Chondrocyte (in vitro differentiated cells): Measurements from ENCODE around the gene MSANTD1. TPM values are rescaled to one million over a fixed set of nuclear protein-coding genes. Genes with fewer than 3 reads are reported as not detected.

Experiments
- DNase-seq: peaks from one replicate; pipeline ENCODE4 v3.0.0; 2021; ENCODE audit warnings: mixed read lengths, low spot score
- H3K27ac Mint-ChIP-seq: one replicate; pipeline ENCODE4 v1.8.0; 2021; ENCODE audit warnings: mild to moderate bottlenecking, moderate library complexity, mixed read lengths; ENCODE audit not compliant: unreplicated experiment
- H3K27me3 Mint-ChIP-seq: 2 replicates; pipeline ENCODE4 v1.8.0; 2021; ENCODE audit warnings: low read depth, mixed read lengths
- H3K36me3 Mint-ChIP-seq: 2 replicates; pipeline ENCODE4 v1.8.0; 2021; ENCODE audit warnings: low read depth, mixed read lengths
- H3K4me1 Mint-ChIP-seq: 2 replicates; pipeline ENCODE4 v1.8.0; 2021; ENCODE audit warnings: low read depth, mild to moderate bottlenecking, mixed read lengths
- H3K4me3 Mint-ChIP-seq: one replicate; pipeline ENCODE4 v1.8.0; 2021; ENCODE audit warnings: mild to moderate bottlenecking, moderate library complexity, mixed read lengths; ENCODE audit not compliant: unreplicated experiment
- H3K9me3 Mint-ChIP-seq: 2 replicates; pipeline ENCODE4 v1.8.0; 2021; ENCODE audit warnings: low read depth, mixed read lengths
- total RNA-seq: library from RNA; stranded (reverse); gene quantifications from 3 replicates; pipeline ENCODE4 v1.2.1, GENCODE V29; 2021
- TF ChIP-seq, protein P1 (sequence below): fragments of 200-600 bp; sonication (generic); IDR thresholded peaks from 2 replicates; pipeline ENCODE4 v1.5.0; 2021; ENCODE audit warnings: antibody characterized with exemption, mild to moderate bottlenecking, moderate library complexity

MSANTD1 gene
- total RNA-seq, 1 donor from 2014 or later: 0.55 TPM

DNA sequence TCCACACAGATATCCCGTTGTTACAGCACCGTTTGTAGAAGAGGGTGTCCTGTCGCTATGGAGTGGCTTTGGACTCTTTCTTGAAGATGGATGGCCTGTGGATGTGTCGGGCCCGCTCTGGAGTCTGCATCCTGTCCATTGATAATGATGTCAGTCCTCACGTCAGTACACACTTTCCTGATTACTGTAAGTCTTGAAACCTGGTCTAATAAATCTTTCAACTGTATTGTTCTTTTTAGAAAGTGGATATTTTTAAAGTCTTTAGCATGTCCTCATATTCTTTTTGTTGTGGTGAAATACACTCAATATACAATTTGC lies 14.9 kb downstream of the MSANTD1 start:
- no peaks in the 10 kb centered on the region for H3K9me3 Mint-ChIP-seq
- H3K36me3 Mint-ChIP-seq: no peaks in the 10 kb centered on the region
- no peaks in the 10 kb centered on the region for H3K4me1 Mint-ChIP-seq
- H3K4me3 Mint-ChIP-seq: no peak overlapping the region
- no peaks in the 10 kb centered on the region for H3K27me3 Mint-ChIP-seq
- H3K27ac Mint-ChIP-seq: no peak overlapping the region
- TF ChIP-seq, protein P1, sequence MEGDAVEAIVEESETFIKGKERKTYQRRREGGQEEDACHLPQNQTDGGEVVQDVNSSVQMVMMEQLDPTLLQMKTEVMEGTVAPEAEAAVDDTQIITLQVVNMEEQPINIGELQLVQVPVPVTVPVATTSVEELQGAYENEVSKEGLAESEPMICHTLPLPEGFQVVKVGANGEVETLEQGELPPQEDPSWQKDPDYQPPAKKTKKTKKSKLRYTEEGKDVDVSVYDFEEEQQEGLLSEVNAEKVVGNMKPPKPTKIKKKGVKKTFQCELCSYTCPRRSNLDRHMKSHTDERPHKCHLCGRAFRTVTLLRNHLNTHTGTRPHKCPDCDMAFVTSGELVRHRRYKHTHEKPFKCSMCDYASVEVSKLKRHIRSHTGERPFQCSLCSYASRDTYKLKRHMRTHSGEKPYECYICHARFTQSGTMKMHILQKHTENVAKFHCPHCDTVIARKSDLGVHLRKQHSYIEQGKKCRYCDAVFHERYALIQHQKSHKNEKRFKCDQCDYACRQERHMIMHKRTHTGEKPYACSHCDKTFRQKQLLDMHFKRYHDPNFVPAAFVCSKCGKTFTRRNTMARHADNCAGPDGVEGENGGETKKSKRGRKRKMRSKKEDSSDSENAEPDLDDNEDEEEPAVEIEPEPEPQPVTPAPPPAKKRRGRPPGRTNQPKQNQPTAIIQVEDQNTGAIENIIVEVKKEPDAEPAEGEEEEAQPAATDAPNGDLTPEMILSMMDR: no peak
- DNase-seq: no peak

DNA sequence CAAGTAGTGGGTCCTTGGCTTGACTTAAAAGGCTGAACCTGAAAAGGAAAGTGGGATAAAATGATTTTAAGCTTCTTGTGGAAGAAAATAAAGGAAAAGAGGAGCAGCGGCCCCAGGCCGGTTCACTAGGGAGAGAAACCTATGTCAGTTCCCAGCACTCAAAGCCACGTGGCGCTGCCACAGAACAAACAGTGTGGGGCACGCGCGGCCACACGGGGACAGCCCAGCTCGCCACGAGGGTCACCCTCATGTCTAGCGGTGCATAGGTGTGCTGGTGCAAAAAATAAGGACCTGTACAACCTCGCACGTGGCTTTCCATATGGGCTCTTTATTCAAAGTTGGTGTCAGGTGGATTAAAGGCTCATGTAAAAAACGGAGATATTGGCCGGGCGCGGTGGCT lies 17.1 kb downstream of the MSANTD1 start:
- Mint-ChIP-seq H3K4me1 (no peaks in the 10 kb centered on the region), H3K27ac (no peak overlapping the region), H3K9me3 (no peaks in the 10 kb centered on the region), H3K4me3 (no peak overlapping the region), H3K36me3 (no peaks in the 10 kb centered on the region), H3K27me3 (no peaks in the 10 kb centered on the region)
- DNase-seq: no peak
- TF ChIP-seq, protein P1: no peak

DNA sequence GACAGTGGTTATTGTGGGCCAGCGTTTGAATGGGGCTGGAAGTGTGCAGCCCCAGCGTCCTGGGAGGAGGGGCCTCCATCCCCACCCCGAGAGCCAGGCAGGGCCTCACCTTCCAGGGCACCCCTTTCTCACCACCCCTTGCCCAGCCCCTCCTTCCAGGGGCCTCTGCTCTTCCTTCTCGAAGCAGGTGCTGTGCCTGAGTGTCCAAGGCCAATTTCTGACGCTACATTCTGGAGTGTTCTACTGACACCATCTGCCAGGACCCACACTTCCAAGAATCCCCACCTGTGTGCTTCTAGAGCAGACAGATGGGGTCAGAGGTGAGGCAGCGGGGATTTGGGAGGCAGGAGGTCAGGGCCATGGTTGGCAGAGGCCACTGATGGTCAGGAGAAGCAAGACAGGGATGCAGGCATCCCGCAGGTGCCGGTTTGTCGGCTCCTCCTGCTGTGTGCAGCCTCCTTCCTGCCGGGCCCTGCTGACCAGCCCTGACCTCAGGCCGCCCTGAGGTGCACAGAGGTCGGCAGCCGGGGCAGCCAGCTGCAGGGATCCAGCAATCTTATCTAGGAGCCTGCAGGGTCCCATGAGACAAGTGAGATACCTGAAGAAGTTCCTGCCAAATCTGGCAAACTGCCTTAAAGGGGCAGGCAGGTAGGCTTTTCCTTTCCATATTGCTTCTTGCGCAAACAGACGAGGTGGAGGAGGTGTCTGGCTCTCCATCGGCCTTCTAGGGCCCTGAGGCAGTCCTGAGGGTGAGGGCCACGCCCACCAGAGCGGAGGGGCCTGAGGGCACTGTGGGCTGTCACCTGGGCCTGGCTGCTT lies 18.8 kb downstream of the MSANTD1 start:
- Mint-ChIP-seq H3K36me3 (peaks cover 2% of the 10 kb centered on the region), H3K4me1 (no peaks in the 10 kb centered on the region), H3K4me3 (no peak overlapping the region), H3K27ac (no peak overlapping the region), H3K9me3 (peaks cover 6% of the 10 kb centered on the region), H3K27me3 (no peaks in the 10 kb centered on the region)
- DNase-seq: no peak
- TF ChIP-seq, protein P1: no peak

DNA sequence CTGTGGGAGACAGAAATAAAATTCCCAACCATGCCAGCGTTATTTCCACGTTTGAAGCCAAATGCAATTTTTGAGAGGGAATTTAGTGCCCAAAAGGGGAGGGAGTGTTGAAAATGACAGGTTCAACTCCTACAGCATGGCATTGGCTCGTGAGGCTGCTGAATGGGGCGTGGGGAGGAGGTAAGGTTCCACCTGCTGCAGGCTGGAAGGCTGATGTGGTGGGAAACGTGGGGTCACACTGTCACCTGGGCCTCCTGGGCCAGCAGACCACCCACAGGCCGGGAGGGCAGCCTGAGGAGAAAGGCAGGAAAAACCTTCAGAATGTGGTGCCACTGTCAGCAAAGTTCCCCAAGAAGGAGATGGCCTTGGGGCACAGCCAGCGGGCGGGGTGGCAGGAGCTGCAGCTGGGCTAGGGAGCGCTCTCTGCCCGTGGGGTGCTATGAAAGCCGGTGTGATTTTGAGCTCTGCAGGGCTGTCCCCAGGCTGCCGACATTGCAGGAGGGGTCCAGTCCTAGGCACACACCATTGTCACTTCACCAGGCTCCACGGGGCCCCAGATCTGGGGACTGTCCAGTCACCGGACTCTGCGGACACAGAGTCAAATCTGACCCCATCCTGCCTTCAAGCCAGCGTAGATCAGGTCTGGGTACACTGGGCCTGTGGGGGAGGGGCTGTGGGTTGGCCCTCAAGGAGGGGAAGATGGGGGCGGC lies 19.6 kb downstream of the MSANTD1 start:
- Mint-ChIP-seq H3K9me3 (peaks cover 8% of the 10 kb centered on the region), H3K4me1 (no peaks in the 10 kb centered on the region), H3K27me3 (no peaks in the 10 kb centered on the region), H3K4me3 (no peak overlapping the region), H3K27ac (no peak overlapping the region), H3K36me3 (peaks cover 2% of the 10 kb centered on the region)
- no peak for DNase-seq
- TF ChIP-seq, protein P1: no peak

DNA sequence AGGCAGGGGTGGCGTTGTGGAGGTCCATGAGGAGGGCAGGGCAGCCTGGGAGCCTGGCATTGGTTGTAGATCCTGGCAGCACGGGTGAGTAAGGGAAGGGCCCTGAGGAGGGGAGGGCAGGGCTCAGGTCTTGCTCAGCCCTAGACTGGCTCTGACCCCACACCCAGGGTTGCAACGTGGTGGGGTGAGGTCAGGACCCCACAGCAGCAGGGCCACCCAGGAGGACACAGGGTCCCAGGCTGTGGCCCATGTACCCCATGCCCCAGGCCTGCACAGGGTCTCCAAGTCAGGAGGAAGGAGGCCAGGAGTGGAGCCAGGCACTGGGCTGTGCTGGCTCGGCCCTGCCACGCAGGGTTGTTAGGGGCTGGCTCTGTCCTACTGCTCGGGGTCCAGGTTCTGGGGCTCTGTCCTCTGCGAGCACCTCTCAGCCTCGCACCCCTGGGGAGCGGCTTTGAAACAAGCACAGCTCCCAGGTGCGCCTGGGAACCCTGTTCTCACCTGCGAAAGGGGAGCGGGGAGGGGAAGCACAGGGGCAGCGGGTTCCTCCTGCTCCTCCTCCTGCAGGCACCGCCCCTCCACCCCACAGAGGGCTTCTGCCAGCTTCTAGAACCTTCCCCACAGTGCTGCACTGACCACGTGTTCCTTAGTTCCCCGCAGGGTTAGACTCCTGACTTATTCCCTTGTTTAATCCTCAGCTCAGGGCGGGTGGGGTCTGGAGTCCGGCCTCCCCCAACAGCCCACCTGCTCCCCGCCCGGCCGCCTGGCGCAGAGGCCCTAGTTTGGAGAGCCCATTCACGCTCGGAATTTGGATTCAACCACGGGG lies 20.4 kb downstream of the MSANTD1 start:
- Mint-ChIP-seq H3K9me3 (peaks cover 10% of the 10 kb centered on the region), H3K36me3 (peaks cover 2% of the 10 kb centered on the region), H3K27ac (no peak overlapping the region), H3K4me1 (no peaks in the 10 kb centered on the region), H3K4me3 (no peak overlapping the region), H3K27me3 (no peaks in the 10 kb centered on the region)
- no peak for DNase-seq
- TF ChIP-seq, protein P1: no peak
